ENCODE measurements around the gene FMN1. TPM values are rescaled to one million over a fixed set of nuclear protein-coding genes. Genes with fewer than 3 reads are reported as not detected.

The FMN1 gene
- total RNA-seq, 4 donors from 2014 or later = 12.6 to 52.2 (median 20.1) TPM

DNA sequence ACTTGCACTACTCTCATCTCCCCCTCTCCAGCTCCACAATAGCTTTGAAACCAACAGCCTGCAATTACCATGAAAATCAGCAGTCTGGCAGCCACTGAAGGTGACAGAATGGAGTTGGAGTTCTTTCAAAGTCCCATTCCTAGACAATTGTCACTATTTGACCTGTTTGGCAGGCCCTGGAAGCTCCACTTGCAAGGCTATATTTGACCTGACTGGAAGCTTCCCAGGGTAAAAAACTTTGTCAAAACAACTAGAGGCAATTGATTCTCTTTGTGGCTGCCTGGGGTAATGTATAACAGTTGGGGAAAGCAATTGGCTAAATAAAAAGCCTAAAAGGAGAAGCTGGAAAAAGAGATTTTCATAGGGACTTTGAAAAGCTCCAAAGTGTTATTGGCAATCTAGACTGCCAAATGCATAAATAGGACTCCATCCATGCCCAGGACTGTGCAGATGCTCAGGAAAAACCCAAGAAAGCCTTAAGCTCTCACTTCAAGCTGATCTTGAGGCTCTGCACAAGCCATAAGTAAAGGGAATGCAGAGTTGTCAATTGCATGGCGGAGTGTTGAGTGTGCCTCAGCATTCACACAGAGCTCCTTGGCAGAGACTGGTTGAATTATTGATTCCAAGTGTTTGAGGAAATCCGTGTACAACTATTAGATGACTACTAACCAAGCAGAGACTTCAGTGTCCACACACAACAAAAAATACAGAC, 458.4 kb downstream of the FMN1 start:
- no peak for DNase-seq (ENCODE audit: low spot score in 2 of 2)
- WGBS, 2 donors = 63 to 75% methylated on average over 2 of the region's 2 CpGs
- no peak for TF ChIP-seq POLR2A (IDR thresholded peaks at IDR 0.05)
- TF ChIP-seq, protein P1, sequence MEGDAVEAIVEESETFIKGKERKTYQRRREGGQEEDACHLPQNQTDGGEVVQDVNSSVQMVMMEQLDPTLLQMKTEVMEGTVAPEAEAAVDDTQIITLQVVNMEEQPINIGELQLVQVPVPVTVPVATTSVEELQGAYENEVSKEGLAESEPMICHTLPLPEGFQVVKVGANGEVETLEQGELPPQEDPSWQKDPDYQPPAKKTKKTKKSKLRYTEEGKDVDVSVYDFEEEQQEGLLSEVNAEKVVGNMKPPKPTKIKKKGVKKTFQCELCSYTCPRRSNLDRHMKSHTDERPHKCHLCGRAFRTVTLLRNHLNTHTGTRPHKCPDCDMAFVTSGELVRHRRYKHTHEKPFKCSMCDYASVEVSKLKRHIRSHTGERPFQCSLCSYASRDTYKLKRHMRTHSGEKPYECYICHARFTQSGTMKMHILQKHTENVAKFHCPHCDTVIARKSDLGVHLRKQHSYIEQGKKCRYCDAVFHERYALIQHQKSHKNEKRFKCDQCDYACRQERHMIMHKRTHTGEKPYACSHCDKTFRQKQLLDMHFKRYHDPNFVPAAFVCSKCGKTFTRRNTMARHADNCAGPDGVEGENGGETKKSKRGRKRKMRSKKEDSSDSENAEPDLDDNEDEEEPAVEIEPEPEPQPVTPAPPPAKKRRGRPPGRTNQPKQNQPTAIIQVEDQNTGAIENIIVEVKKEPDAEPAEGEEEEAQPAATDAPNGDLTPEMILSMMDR (IDR thresholded peaks at IDR 0.05) = no peak
- intact Hi-C loops (cut with DNase I; ENCODE audit: low total_unique reads) = no loop called here
- no peak overlapping the region for H3K4me3 ChIP-seq (ENCODE audit: low read depth, poor library complexity, severe bottlenecking)

DNA sequence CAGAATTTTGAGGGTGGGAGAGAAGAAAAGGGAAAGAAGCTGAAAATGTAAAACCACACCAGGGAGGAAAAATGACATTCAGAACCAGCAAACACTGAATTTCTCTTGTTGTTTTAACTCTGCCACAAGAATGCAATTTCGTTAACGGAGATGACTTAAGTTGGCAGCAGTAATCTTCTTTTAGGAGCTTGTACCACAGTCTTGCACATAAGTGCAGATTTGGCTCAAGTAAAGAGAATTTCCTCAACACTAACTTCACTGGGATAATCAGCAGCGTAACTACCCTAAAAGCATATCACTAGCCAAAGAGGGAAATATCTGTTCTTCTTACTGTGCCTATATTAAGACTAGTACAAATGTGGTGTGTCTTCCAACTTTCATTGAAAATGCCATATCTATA, 461.2 kb downstream of the FMN1 start:
- no peak for DNase-seq (ENCODE audit: low spot score in 2 of 2)
- WGBS, 2 donors = 68 to 89% methylated on average over 3 of the region's 3 CpGs
- TF ChIP-seq POLR2A (IDR thresholded peaks at IDR 0.05) = no peak
- intact Hi-C loops (cut with DNase I; ENCODE audit: low total_unique reads) = no loop called here
- no peak overlapping the region for H3K4me3 ChIP-seq (ENCODE audit: low read depth, poor library complexity, severe bottlenecking)

DNA sequence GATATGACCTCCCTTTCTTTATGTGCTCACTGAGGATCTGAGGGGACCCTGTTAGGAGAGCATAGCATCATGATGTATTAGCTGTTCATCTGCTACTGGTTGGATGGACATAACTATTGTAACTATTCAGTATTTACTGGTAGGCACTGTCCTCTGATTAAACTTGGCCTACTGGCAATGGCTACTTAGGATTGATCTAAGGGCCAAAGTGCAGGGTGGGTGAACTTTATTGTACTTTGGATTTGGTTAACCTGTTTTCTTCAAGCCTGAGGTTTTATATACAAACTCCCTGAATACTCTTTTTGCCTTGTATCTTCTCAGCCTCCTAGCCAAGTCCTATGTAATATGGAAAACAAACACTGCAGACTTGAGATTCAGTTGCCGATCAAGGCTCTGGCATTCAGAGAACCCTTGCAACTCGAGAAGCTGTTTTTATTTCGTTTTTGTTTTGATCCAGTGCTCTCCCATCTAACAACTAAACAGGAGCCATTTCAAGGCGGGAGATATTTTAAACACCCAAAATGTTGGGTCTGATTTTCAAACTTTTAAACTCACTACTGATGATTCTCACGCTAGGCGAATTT, 461.8 kb downstream of the FMN1 start:
- intact Hi-C loops (cut with DNase I; ENCODE audit: low total_unique reads) = no loop called here
- WGBS, 2 donors = 77 to 79% methylated on average over 6 of the region's 6 CpGs
- DNase-seq (ENCODE audit: low spot score in 2 of 2) = no peak
- TF ChIP-seq POLR2A (IDR thresholded peaks at IDR 0.05) = no peak
- TF ChIP-seq, protein P1 (IDR thresholded peaks at IDR 0.05) = no peak
- H3K4me3 ChIP-seq (ENCODE audit: low read depth, poor library complexity, severe bottlenecking) = no peak overlapping the region

DNA sequence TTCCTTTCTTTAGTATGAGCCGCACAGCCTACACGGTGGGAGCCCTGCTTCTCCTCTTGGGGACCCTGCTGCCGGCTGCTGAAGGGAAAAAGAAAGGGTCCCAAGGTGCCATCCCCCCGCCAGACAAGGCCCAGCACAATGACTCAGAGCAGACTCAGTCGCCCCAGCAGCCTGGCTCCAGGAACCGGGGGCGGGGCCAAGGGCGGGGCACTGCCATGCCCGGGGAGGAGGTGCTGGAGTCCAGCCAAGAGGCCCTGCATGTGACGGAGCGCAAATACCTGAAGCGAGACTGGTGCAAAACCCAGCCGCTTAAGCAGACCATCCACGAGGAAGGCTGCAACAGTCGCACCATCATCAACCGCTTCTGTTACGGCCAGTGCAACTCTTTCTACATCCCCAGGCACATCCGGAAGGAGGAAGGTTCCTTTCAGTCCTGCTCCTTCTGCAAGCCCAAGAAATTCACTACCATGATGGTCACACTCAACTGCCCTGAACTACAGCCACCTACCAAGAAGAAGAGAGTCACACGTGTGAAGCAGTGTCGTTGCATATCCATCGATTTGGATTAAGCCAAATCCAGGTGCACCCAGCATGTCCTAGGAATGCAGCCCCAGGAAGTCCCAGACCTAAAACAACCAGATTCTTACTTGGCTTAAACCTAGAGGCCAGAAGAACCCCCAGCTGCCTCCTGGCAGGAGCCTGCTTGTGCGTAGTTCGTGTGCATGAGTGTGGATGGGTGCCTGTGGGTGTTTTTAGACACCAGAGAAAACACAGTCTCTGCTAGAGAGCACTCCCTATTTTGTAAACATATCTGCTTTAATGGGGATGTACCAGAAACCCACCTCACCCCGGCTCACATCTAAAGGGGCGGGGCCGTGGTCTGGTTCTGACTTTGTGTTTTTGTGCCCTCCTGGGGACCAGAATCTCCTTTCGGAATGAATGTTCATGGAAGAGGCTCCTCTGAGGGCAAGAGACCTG, 463.5 kb downstream of the FMN1 start:
- intact Hi-C loops (cut with DNase I; ENCODE audit: low total_unique reads) = no loop called here
- no peak for DNase-seq (ENCODE audit: low spot score in 2 of 2)
- no peak for TF ChIP-seq POLR2A (IDR thresholded peaks at IDR 0.05)
- TF ChIP-seq, protein P1 (IDR thresholded peaks at IDR 0.05) = no peak
- 51 to 57% methylated on average over 27 of the region's 27 CpGs for WGBS, 2 donors
- H3K4me3 ChIP-seq (ENCODE audit: low read depth, poor library complexity, severe bottlenecking) = no peak overlapping the region

DNA sequence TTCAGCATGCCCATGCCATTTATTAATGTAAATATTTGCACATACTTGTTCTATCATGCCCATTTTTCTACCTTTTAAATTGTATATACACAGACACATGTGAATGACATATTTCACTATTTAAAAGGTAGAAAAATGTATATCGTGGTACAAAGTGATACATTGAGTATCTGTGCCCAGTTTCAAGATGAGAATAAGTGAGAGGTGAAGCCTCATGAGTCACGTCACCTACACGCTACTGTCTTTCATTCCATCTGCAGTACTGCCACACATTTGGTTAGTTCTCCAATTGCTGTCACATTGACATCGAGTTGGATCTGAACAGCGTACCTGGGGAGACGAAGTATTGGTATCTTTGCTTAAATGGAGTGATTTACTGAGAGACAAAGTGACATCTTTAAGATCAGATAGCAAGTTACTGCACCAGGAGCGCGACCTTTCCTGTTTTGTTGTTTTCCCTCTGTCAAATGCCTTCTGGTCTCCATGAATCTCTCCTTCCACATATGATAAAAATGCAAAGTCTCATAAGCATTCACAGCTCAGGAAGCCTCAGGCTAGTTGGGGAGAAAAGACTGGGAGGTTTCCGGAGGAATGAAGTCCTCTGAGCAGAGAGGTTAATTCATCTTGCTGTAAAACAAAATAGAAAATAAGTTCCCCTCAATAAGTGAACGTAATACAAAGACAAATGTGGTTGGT, 464.7 kb downstream of the FMN1 start:
- TF ChIP-seq POLR2A (IDR thresholded peaks at IDR 0.05) = no peak
- TF ChIP-seq, protein P1 (IDR thresholded peaks at IDR 0.05) = no peak
- H3K4me3 ChIP-seq (ENCODE audit: low read depth, poor library complexity, severe bottlenecking) = no peak overlapping the region
- DNase-seq (ENCODE audit: low spot score in 2 of 2) = no peak
- WGBS, 2 donors = 84% methylated on average over 10 of the region's 10 CpGs
- intact Hi-C loops (cut with DNase I; ENCODE audit: low total_unique reads) = no loop called here
